Neuronal stem cell (in vitro differentiated cells): ENCODE measurements around the gene DNAJB5.

Experiments
- DNase-seq: peaks from one replicate; pipeline ENCODE4 v3.0.0-alpha.2; 2013; ENCODE audit warnings: low spot score
- H2AFZ ChIP-seq: one replicate; pipeline ENCODE4 v1.6.1; 2013; ENCODE audit warnings: mild to moderate bottlenecking, low read length, inconsistent platforms
- H2AK5ac ChIP-seq: 2 replicates; pipeline ENCODE4 v1.6.1; 2013; ENCODE audit warnings: low read depth, mild to moderate bottlenecking, inconsistent platforms, low read length, moderate library complexity, mixed read lengths
- H2BK120ac ChIP-seq: 2 replicates; pipeline ENCODE4 v1.6.1; 2013; ENCODE audit warnings: low read depth, mild to moderate bottlenecking, inconsistent platforms, low read length, moderate library complexity, mixed read lengths
- H2BK12ac ChIP-seq: one replicate; pipeline ENCODE4 v1.6.1; 2013; ENCODE audit warnings: low read length, inconsistent platforms
- H2BK15ac ChIP-seq: 2 replicates; pipeline ENCODE4 v1.6.1; 2013; ENCODE audit warnings: mild to moderate bottlenecking, low read length, inconsistent platforms, mixed read lengths
- H2BK5ac ChIP-seq: one replicate; pipeline ENCODE4 v1.6.1; 2013; ENCODE audit warnings: inconsistent platforms, mild to moderate bottlenecking, low read length, moderate library complexity
- H3K14ac ChIP-seq: one replicate; pipeline ENCODE4 v1.6.1; 2013; ENCODE audit warnings: low read length, inconsistent platforms
- H3K18ac ChIP-seq: 2 replicates; pipeline ENCODE4 v1.6.1; 2013; ENCODE audit warnings: low read length, inconsistent platforms
- H3K23ac ChIP-seq: 2 replicates; pipeline ENCODE4 v1.6.1; 2013; ENCODE audit warnings: low read depth, mild to moderate bottlenecking, mixed read lengths, low read length, inconsistent platforms; ENCODE audit not compliant: poor library complexity
- H3K27ac ChIP-seq: replicated peaks from 3 replicates; pipeline ENCODE4 v1.5.1; 2013; ENCODE audit warnings: low read length, inconsistent platforms
- H3K27me3 ChIP-seq, 3 experiments: 2 replicates each; pipeline ENCODE4 v1.6.1; 2013; ENCODE audit warnings: low read length in 3 of 3, mild to moderate bottlenecking in 2 of 3, inconsistent platforms in 1 of 3, low read depth in 1 of 3, mixed read lengths in 1 of 3, moderate library complexity in 1 of 3; ENCODE audit not compliant: control insufficient read depth in 3 of 3, insufficient read depth in 3 of 3
- H3K36me3 ChIP-seq, 2 donors: replicated peaks in 1 of 2; 2 replicates each; pipeline ENCODE4 v1.6.1; 2013; ENCODE audit warnings: low read length in 2 of 2; ENCODE audit not compliant: control insufficient read depth in 2 of 2, insufficient read depth in 2 of 2
- H3K4ac ChIP-seq: 2 replicates; pipeline ENCODE4 v1.6.1; 2013; ENCODE audit warnings: inconsistent platforms, mild to moderate bottlenecking, low read length, moderate library complexity
- H3K4me1 ChIP-seq, 2 donors: 1 replicate in 1 of 2; 2 replicates in 1 of 2; pipeline ENCODE4 v1.6.1; 2013; ENCODE audit warnings: low read length in 2 of 2, low read depth in 1 of 2; ENCODE audit not compliant: control insufficient read depth in 2 of 2, insufficient read depth in 1 of 2
- H3K4me2 ChIP-seq: one replicate; pipeline ENCODE4 v1.6.1; 2013; ENCODE audit warnings: mild to moderate bottlenecking, low read length, inconsistent platforms; ENCODE audit not compliant: insufficient read depth, poor library complexity, severe bottlenecking
- H3K4me3 ChIP-seq, 2 donors: 2 replicates each; pipeline ENCODE4 v1.5.1; 2013; ENCODE audit warnings: low read length in 2 of 2, mild to moderate bottlenecking in 2 of 2, inconsistent platforms in 1 of 2, moderate library complexity in 1 of 2
- H3K79me1 ChIP-seq: one replicate; pipeline ENCODE4 v1.6.1; 2013; ENCODE audit warnings: low read depth, mild to moderate bottlenecking, inconsistent platforms, low read length, moderate library complexity
- H3K9ac ChIP-seq: one replicate; pipeline ENCODE4 v1.6.1; 2013; ENCODE audit warnings: mild to moderate bottlenecking, low read depth, low read length, inconsistent platforms; ENCODE audit not compliant: poor library complexity
- H3K9me3 ChIP-seq, 2 donors: replicated peaks in 1 of 2; 2 replicates each; pipeline versions ENCODE3 to v1.6.1; 2013; ENCODE audit warnings: low read length in 2 of 2, mild to moderate bottlenecking in 2 of 2, inconsistent platforms in 1 of 2, low read depth in 1 of 2, mixed read lengths in 1 of 2, moderate library complexity in 1 of 2; ENCODE audit not compliant: control insufficient read depth in 2 of 2, insufficient read depth in 1 of 2
- H4K8ac ChIP-seq: one replicate; pipeline ENCODE4 v1.6.1; 2013; ENCODE audit warnings: low read depth, mild to moderate bottlenecking, inconsistent platforms, low read length, moderate library complexity
- H4K91ac ChIP-seq: one replicate; pipeline ENCODE4 v1.6.1; 2013; ENCODE audit warnings: low read length, low read depth, mild to moderate bottlenecking, inconsistent platforms; ENCODE audit not compliant: poor library complexity
- WGBS, 2 donors: extraction: QIAGEN DNeasy Blood & Tissue Kit; methylation state at CpG; one replicate each; pipeline ENCODE4 v1.1.7; 2013; ENCODE audit warnings: missing lambda C conversion rate in 2 of 2, mixed read lengths in 1 of 2; ENCODE audit not compliant: insufficient read length in 2 of 2, insufficient replicate concordance in 1 of 2; ENCODE audit errors: extremely low coverage in 2 of 2; 5-methylcytosine and 5-hydroxymethylcytosine counted together

DNAJB5 gene

DNA sequence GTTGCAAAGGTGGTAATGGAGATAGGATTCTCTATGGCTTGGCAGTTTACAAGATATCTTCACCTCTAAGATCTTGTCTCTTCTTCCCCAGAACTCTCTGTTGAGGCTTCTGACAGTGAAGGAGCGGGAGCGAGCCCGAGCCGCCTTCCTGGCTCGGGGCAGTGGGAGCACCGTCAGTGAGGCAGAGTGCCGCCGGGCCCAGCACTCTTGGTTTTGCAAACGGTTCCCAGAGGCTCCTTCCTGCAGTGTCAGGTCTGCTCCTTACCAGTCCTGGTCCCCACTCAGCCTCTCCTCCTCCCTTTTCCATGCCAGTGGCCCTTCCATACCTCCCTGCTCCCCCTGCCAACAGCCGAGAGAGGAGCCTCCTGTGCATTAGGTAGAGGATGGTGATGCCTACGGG is 12.6 kb upstream of the DNAJB5 start:
- Histone ChIP-seq H2BK15ac (no peak overlapping the region), H2BK12ac (no peak overlapping the region), H2AK5ac (no peak overlapping the region), H3K9me3 (no peaks in the 10 kb centered on the region), H3K23ac (peak overlapping the region; percentile 73), H3K36me3 (no peaks in the 10 kb centered on the region), H3K27ac (no peak overlapping the region), H3K9ac (no peak overlapping the region), H3K79me1 (no peaks in the 10 kb centered on the region), H3K4me1 (peaks cover 0 to 4% of the 10 kb centered on the region in 2 donors), H4K91ac (no peak overlapping the region), H4K8ac (no peak overlapping the region), H3K4me2 (no peak overlapping the region), H3K4ac (no peak overlapping the region), H3K14ac (no peak overlapping the region), H3K18ac (peak overlapping the region; percentile 29), H3K4me3 (no peak overlapping the region), H2AFZ (no peak overlapping the region), H2BK120ac (no peak overlapping the region), H3K27me3 (peaks cover 0 to 57% (median 0%) of the 10 kb centered on the region in 3 experiments), H2BK5ac (no peak overlapping the region)
- WGBS, 2 donors = no CpG with 5 or more reads among the region's 11 CpGs
- DNase-seq = no peak

DNA sequence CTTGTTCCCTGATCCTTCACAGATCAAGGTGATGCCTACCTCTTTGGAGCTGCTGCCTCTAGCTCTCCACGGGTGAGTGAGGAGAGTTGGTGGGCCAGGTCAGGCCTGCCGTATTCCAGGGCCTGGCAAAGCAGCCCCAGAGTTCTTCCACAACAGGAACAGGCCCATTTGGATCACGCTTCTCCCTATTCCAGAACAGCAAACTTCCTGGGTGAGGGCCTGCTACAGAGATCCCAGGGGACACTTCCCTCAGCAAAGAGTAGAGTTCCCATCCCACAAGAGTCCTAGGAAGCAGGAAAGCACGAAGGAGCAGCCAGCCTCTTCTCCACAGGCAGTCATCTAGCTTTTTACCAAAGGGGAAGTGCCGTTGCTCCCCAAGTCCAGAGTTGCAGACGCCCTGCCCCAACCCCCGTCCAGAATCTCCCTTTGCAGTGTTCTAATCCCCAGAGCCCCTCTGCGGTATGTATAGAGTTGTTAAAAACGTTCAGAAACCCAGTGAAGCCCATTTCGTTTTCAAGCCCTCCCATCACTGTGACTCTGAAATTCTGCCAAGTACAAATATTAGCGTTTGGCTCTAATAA is 9.3 kb upstream of the DNAJB5 start:
- peaks cover 0 to 40% (median 0%) of the 10 kb centered on the region in 3 experiments for H3K27me3 ChIP-seq
- no peak for DNase-seq
- H3K27ac ChIP-seq = no peak overlapping the region
- WGBS, 2 donors = no CpG with 5 or more reads among the region's 11 CpGs
- H4K8ac ChIP-seq = no peak overlapping the region
- H3K23ac ChIP-seq = no peak overlapping the region
- no peak overlapping the region for H2AFZ ChIP-seq
- H2BK5ac ChIP-seq = no peak overlapping the region
- H2BK15ac ChIP-seq = no peak overlapping the region
- H3K9ac ChIP-seq = no peak overlapping the region
- no peak overlapping the region for H2AK5ac ChIP-seq
- H2BK12ac ChIP-seq = no peak overlapping the region
- no peaks in the 10 kb centered on the region for H3K9me3 ChIP-seq
- no peak overlapping the region for H3K4me2 ChIP-seq
- no peaks in the 10 kb centered on the region for H3K36me3 ChIP-seq
- H3K18ac ChIP-seq = no peak overlapping the region
- H3K79me1 ChIP-seq = no peaks in the 10 kb centered on the region
- H3K4ac ChIP-seq = no peak overlapping the region
- peaks cover 0 to 2% of the 10 kb centered on the region in 2 donors for H3K4me1 ChIP-seq
- no peak overlapping the region for H4K91ac ChIP-seq
- no peak overlapping the region for H2BK120ac ChIP-seq
- no peak overlapping the region for H3K4me3 ChIP-seq
- H3K14ac ChIP-seq = no peak overlapping the region

DNA sequence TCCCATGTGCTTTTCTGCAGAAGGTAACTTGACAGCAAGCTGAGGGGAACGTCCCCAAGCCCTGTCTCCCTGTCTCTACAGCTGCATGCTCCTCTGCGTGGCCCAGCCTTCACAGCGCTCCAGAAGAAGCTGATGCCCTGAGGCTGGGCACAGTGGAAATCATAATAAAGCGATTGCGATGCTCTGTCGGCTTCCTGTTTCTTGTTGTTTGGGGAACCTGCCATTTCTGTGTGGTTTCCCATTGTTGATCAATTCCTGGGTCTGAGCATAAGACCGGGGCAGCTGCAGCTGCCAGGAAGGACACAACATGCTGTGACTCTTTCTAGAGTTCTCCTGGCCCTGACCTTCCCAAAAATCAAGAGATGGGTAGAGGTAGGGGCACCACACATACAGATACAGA is 7.2 kb upstream of the DNAJB5 start:
- Histone ChIP-seq H2AK5ac (no peak overlapping the region), H3K14ac (no peak overlapping the region), H4K91ac (no peak overlapping the region), H2BK15ac (no peak overlapping the region), H3K27me3 (peaks cover 0 to 25% (median 0%) of the 10 kb centered on the region in 3 experiments), H3K9me3 (no peaks in the 10 kb centered on the region), H3K4ac (no peak overlapping the region), H2BK12ac (no peak overlapping the region), H4K8ac (no peak overlapping the region), H2BK5ac (no peak overlapping the region), H3K27ac (no peak overlapping the region), H3K18ac (no peak overlapping the region), H2AFZ (no peak overlapping the region), H3K9ac (no peak overlapping the region), H3K23ac (no peak overlapping the region), H3K79me1 (no peaks in the 10 kb centered on the region), H3K36me3 (no peaks in the 10 kb centered on the region), H2BK120ac (no peak overlapping the region), H3K4me3 (no peak overlapping the region), H3K4me1 (peaks cover 9 to 19% of the 10 kb centered on the region in 2 donors), H3K4me2 (no peak overlapping the region)
- no CpG with 5 or more reads among the region's 7 CpGs for WGBS, 2 donors
- no peak for DNase-seq

DNA sequence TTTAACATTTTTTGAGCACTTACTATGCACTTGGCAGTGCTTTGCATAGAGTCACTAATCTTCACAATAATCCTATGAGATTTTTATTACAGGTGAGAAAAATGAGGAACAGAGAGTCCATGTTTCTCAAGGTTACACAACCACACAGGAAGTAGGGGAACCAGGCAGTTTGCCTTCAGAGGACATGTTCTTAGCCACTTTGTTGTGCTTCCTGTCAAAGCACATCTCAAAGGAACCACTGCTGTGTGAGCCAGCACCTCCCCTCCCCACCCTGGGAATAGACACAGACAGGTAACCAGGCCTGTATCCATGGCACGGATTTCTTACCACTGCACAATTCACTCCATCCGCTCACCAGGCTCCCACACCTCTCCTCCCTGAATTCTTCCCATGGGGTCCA is 6.3 kb upstream of the DNAJB5 start:
- no peaks in the 10 kb centered on the region for H3K36me3 ChIP-seq
- H3K4me1 ChIP-seq = peaks cover 11 to 22% of the 10 kb centered on the region in 2 donors
- no peak overlapping the region for H3K4me2 ChIP-seq
- H2AFZ ChIP-seq = no peak overlapping the region
- H2AK5ac ChIP-seq = no peak overlapping the region
- no peak for DNase-seq
- peaks cover 0 to 19% (median 0%) of the 10 kb centered on the region in 3 experiments for H3K27me3 ChIP-seq
- H3K9ac ChIP-seq = no peak overlapping the region
- H4K8ac ChIP-seq = no peak overlapping the region
- no peak overlapping the region for H2BK15ac ChIP-seq
- H3K18ac ChIP-seq = no peak overlapping the region
- no peak overlapping the region for H3K23ac ChIP-seq
- no peak overlapping the region for H2BK5ac ChIP-seq
- no peaks in the 10 kb centered on the region for H3K9me3 ChIP-seq
- no peak overlapping the region for H3K27ac ChIP-seq
- no CpG with 5 or more reads among the region's 2 CpGs for WGBS, 2 donors
- no peak overlapping the region for H2BK12ac ChIP-seq
- no peak overlapping the region for H3K4ac ChIP-seq
- no peak overlapping the region for H2BK120ac ChIP-seq
- no peaks in the 10 kb centered on the region for H3K79me1 ChIP-seq
- no peak overlapping the region for H4K91ac ChIP-seq
- H3K4me3 ChIP-seq = no peak overlapping the region
- no peak overlapping the region for H3K14ac ChIP-seq
